PC-3 (cell line): ENCODE data around the gene KAZN.

ENCODE experiments used
- CTCF ChIP-seq: fragments of 300-600 bp; sonication (generic); conservative IDR thresholded peaks from 2 replicates; pipeline ENCODE4 v1.5.1; 2017; ENCODE audit warnings: antibody characterized with exemption, low read depth, mild to moderate bottlenecking, low read length
- EZH2 ChIP-seq: fragments of 300-600 bp; sonication (generic); IDR thresholded peaks from one replicate; pipeline ENCODE4 v1.6.1; 2017; ENCODE audit warnings: antibody characterized with exemption, mild to moderate bottlenecking, low read length; ENCODE audit not compliant: unreplicated experiment
- EZH2phosphoT487 ChIP-seq: fragments of 300-600 bp; sonication (generic); IDR thresholded peaks from 2 replicates; pipeline ENCODE4 v1.6.1; 2018; ENCODE audit warnings: mild to moderate bottlenecking, antibody characterized with exemption, low read length, borderline replicate concordance

- TF ChIP-seq CTCF (no peak), EZH2 (no peak), EZH2phosphoT487 (no peak)
Observed at GRCh38 chr1:14715266-14715665, 116.8 kb downstream of the KAZN start.
